Mesenteric fat pad (tissue), 1 donor: Measurements from ENCODE around the gene RFX7. TPM values are rescaled to one million over a fixed set of nuclear protein-coding genes. Genes with fewer than 3 reads are reported as not detected.
"Not testable (repeated sequence)": the region's sequence is repeated elsewhere in the genome, so short reads cannot be mapped to it uniquely, and the experiment has no call there.

Experiments
- DNase-seq: peaks from one replicate; pipeline ENCODE4 v3.0.0-alpha.2; 2020; ENCODE audit warnings: low spot score
- long read RNA-seq: library from polyadenylated mRNA; unstranded; transcript quantifications from one replicate; pipeline ENCODE4 v2.0.0, GENCODE V29; 2020
- total RNA-seq: library from RNA; stranded (reverse); fragmentation: NEBNext Ultra II Directional; extraction: Animal tissue kit (Norgen Biotek cat#: 25700); gene quantifications from one replicate; pipeline ENCODE4 v1.2.1, GENCODE V29; 2021
- donor health status: DM: yes; HTN: yes; CAD: no.

The RFX7 gene
- 13.1 TPM for total RNA-seq
- long read RNA-seq, partial matches to known transcripts: 0 of 4 reads
- long read RNA-seq, other reads (novel, unspliced or antisense): 4 of 4 reads

DNA sequence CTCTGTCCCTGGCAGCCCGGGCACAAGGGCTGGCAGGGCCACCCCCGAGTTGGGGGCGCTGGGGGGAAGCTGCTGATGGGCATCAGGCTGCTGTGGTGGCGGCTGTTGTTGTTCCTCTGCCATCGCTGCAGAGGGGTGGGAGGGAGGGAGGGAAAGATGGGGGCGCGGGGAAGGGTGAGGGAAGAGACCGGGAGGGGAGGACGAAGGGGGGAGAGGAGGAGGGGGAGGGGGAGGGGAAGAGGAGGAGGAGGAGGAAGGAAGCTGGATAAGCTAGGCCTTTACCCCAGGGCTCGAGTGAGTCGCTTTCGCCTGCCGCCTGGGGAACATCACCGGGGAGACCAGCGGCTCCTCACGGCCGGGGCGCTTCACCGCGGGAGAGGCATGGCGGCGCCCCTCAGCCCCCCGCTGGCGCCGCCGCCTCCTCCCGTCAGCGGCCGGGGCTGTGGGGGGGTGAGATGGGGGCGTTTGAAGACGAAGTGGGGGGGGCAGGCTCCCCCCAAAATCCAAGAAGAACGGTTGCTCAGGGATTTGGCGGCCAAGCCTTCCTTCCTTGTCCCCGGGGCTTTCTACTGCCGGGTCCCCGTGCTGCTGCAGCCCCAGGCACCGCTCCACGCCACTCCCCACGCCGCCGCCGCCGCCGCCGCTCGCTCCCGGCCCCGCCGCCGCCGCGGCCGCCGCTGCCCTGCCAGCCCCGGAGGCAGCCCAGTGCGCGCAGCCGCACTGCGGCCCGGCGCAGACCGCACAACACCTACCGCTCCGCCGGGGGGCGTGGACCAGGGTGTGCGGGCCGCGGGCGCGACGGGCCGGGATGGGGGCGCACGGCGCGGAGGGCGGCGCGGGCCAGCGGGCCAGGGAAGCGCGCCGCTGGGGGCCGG lies at the start of gene RFX7:
TSS of gene RFX7 (minus strand) at position 717 of the 875 bp plus-strand sequence. CDS start at position 123, 594 bp downstream.
- peak; percentile 91 for DNase-seq

DNA sequence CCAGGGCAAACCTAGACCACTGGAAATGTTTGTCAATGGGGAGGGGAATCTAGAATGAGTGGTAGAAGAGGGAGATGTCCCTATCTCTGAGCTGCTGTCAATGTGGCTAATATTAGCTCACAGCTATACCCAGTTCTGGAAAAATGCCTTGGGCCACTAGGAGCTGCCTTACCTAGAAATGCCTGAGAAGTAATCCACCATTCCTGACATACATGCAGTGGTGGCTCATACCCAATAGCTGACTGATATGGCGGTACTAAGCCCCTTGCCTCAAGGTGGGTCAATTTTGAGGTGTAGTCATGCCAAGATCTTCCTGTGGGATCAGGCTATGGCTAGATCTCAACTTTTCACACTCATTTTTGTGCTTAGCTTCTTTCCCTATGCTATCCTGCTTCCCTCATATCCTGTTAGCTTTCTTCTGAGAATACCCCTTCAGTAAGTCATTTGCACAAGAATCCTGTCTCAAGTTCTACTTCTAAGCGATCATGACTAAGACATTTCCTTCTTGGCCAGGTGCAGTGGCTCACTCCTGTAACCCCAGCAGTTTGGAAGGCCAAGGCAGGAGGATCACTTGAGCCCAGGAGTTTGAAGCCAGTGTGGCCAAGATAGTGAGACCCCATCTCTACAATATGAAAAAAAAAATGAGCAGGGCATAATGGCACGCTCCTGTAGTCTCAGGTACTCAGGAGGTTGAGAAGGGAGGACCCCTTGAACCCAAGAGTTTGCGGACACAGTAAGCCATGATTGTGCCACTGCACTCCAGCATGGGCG lies 49.1 kb upstream of the RFX7 start:
- no peak for DNase-seq

DNA sequence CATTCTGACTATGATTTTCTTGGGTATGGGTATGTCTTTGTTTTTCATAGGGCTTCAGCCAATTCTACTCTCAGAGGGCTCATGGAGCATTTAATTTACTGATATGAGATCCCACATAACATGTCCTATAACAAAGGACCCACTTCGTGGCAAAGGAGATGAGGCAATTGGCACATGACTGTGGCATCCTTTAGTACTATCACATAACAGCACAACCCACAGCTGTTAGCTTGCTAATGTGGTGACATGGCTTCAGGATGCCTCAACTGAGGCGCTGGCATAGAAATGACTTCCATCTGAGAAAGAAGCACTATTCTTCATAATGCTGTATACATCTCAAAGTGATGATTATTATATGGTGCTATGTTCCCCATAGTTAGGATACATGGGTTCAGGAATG lies 48.1 kb upstream of the RFX7 start:
- no peak for DNase-seq

DNA sequence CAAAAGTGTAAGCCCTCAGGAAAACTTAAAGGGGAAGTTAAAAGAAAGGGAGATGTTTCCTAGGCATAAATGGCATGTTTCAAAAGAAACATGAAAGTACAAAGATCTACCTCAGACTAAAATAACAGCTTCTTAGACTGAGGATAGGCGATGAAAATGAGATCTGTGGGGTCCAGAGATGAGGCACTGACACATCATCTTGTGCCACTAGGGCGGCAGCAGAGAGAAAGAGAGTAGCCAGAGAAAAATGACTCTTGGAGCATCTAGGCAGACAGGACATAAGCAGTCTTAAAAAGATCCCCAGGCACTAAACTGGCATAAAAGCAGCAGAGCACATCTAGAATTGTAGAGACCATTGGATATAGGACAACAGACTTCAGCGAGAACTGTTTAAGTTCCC lies 42.5 kb upstream of the RFX7 start:
- no peak for DNase-seq

DNA sequence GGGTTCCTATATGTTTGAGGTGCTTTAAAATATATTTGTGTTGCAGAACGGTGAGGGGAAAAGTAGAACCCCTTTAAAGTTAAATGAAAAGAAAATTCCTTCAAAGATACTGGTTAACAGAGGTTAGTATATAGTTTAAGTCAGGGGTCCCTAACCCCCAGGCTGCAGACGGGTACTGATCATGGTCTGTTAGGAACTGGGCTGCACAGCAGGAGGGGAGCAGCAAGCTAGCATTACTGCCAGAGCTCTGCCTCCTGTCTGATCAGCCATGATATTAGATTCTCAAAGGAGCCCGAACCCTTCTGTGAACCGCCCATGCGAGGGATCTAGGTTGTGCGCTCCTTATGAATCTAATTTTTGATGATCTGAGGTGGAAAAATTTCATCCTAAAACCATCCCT lies 37.5 kb upstream of the RFX7 start:
- DNase-seq: no peak

- DNase-seq: no peak
These were observed 30.0 kb upstream of the RFX7 start for GRCh38 chr15:56273724-56274123.

GRCh38 chr15:56272454-56272853 lies 28.8 kb upstream of the RFX7 start:
- no peak for DNase-seq

- not testable (repeated sequence) for DNase-seq
These were observed 22.8 kb upstream of the RFX7 start for GRCh38 chr15:56266465-56266864.

DNA sequence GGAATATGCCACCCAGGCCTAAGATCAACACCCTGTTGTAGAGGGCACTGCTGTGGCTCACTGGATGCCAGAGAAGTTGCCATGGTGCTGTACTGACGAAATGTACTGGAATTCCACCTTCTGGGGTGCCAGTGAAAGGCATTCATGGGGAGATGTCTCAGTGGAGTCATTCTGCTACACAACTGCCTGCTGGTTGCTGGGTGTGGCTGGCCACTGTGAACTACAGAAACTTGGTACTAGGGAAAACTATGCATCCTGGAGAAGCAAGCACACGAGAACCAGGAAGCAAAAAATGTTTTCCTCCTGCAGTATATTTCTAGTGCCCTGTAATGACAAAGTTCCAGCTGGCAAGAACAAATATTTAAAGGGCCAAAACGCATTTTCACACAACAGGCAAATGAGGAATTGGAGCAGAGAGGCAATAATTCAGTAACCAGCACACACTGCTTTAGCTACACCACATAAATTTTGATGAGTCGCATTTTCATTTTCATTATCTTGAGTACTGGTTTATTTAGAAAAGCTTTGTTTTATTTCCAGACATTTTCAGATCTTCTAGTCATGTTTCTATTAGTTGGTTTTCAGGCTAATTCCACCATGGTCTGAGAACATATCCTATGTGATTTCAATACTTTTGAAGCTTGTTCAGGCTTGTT lies 18.3 kb upstream of the RFX7 start:
- DNase-seq: no peak

DNA sequence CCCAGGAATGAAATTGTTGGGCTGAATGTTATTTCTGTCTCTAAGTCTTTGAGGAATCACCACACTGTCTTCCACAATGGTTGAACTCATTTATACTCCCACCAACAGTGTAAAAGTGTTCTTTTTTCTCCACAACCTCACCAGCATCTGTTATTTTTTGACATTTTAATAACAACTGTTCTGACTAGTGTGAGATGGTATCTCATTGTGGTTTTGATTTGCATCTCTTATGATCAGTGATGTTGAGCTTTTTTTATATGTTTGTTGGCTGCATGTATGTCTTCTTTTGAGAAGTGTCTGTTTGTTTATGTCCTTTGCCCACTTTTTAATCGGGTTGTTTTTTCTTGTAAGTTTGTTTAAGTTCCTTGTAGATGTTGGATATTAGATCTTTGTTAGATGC lies 13.6 kb upstream of the RFX7 start:
- DNase-seq: not testable (repeated sequence)

- DNase-seq: no peak
These were observed 10.6 kb upstream of the RFX7 start for GRCh38 chr15:56254265-56254664.

DNA sequence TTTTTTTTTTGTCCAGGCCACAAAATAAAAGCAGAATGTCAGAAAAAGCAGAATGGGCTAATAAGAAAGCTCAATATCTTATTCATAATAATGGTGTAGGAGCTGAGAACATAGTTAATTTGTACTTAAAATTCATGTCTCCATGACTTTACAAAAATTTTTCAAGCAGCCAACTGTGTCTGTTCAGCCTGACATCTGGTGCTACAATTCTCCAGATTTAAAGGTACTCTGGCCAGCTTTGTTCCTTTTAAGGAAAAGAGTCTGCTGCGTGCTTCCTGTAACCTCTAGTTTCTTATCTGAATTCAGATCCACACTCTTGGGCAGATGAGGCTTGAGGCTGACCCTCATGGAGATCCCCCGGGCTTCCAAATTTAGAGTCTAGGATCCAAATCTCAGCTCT lies 8.7 kb upstream of the RFX7 start:
- no peak for DNase-seq

GRCh38 chr15:56251315-56252095 lies 7.8 kb upstream of the RFX7 start:
- no peak for DNase-seq

GRCh38 chr15:56250626-56251025 lies 6.9 kb upstream of the RFX7 start:
- DNase-seq: no peak

GRCh38 chr15:56249092-56249491 lies 5.4 kb upstream of the RFX7 start:
- DNase-seq: no peak

DNA sequence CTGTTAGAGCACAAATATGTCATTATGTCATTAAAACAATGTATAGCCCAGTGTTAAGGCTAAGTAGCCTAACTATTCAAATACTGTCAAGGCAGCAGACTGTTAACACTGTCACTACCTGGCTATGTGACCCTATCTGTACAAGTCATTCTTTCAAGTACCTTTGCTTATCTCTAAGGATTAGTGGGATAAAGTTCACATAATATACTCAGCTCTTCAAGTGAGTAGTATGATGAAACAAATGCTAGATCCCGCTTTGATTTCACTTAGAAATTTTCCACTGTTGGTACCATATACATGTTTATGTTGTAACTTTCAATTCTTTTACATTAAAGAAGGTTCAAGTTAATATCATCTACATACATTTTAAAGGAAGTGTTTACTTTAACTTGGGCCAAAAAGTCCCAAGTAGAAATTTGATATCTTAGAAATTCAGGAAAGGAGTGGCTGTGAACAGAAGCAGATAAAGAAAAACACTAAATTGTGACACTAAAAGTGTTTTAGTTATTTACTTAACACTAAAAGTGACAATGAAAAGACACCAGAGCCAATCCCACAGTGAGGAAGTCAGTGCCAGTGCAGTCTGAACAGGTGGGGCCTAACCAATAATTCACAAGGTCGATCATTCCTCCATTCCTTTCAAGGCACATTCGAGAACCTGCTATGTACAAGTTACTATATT lies 4.8 kb upstream of the RFX7 start:
- DNase-seq: no peak

- DNase-seq: no peak
These were observed 3.6 kb upstream of the RFX7 start for GRCh38 chr15:56247266-56247665.

GRCh38 chr15:56245871-56246814 lies 2.5 kb upstream of the RFX7 start:
- DNase-seq: peak; percentile 95
